Islet precursor cell (in vitro differentiated cells): ENCODE results near the gene BST2.

ENCODE experiments used
- DNase-seq: peaks from one replicate; pipeline ENCODE4 v3.0.0-alpha.2; 2018

Gene BST2

GRCh38 chr19:17419154-17419620 is 13.8 kb upstream of the BST2 start:
- DNase-seq: no peak

- no peak for DNase-seq
These were observed 13.3 kb upstream of the BST2 start for GRCh38 chr19:17418710-17419109.

- no peak for DNase-seq
These were observed 9.7 kb upstream of the BST2 start for GRCh38 chr19:17415121-17415520.

- no peak for DNase-seq
These were observed 8.7 kb upstream of the BST2 start for GRCh38 chr19:17414097-17414496.

- no peak for DNase-seq
These were observed 6.4 kb upstream of the BST2 start for GRCh38 chr19:17411801-17412200.

GRCh38 chr19:17409990-17410389 is 4.6 kb upstream of the BST2 start:
- no peak for DNase-seq

- no peak for DNase-seq
These were observed 1.4 kb upstream of the BST2 start for GRCh38 chr19:17406887-17407196.

GRCh38 chr19:17406046-17406886 is 836 bp upstream of the BST2 start:
- DNase-seq: no peak

GRCh38 chr19:17404621-17405249 is 695 bp downstream of the BST2 start:
- no peak for DNase-seq

- no peak for DNase-seq
These were observed 1.4 kb downstream of the BST2 start for GRCh38 chr19:17404015-17404414.

GRCh38 chr19:17402982-17403855 is 2.2 kb downstream of the BST2 start:
- peak; percentile 84 for DNase-seq

GRCh38 chr19:17401628-17402027 is 3.8 kb downstream of the BST2 start:
- no peak for DNase-seq

- DNase-seq: no peak
These were observed 6.4 kb downstream of the BST2 start for GRCh38 chr19:17398902-17399527.

GRCh38 chr19:17394891-17395415 is 10.5 kb downstream of the BST2 start:
- peak; percentile 71 for DNase-seq

GRCh38 chr19:17393914-17394313 is 11.5 kb downstream of the BST2 start, which contains the start of gene CCDC194:
Gene CCDC194 (minus strand): TSS chr19:17394196. CDS start chr19:17394158, 38 bp downstream.
- no peak for DNase-seq

GRCh38 chr19:17393002-17393401 is 12.4 kb downstream of the BST2 start:
- no peak for DNase-seq

- DNase-seq: peak; percentile 54
These were observed 13.9 kb downstream of the BST2 start for GRCh38 chr19:17391371-17392151.

GRCh38 chr19:17390665-17391370 is 14.6 kb downstream of the BST2 start:
- peak; percentile 96 for DNase-seq

GRCh38 chr19:17389957-17390664 is 15.3 kb downstream of the BST2 start:
- DNase-seq: no peak

GRCh38 chr19:17389288-17389687 is 16.1 kb downstream of the BST2 start:
- no peak for DNase-seq
